Prostate gland (tissue), 2 donors: ENCODE data around the gene RAB5IF. TPM values are rescaled to one million over a fixed set of nuclear protein-coding genes. Genes with fewer than 3 reads are reported as not detected.

Experiments used
- DNase-seq: peaks from one replicate; pipeline ENCODE4 v3.0.0-alpha.2; 2019; ENCODE audit warnings: low spot score
- H3K27ac ChIP-seq, 2 donors: fragments of 200-600 bp; sonication (generic); 2 replicates each; pipeline ENCODE4 v1.5.1; 2017 to 2019
- H3K27me3 ChIP-seq: fragments of 200-600 bp; sonication (generic); replicated peaks from 2 replicates; pipeline ENCODE4 v1.5.1; 2019; ENCODE audit not compliant: insufficient read depth
- H3K36me3 ChIP-seq, 2 donors: fragments of 200-600 bp; sonication (generic); 1 replicate in 1 of 2; 2 replicates in 1 of 2; pipeline versions ENCODE4 v1.5.1 to v1.8.1; 2017 to 2019
- H3K4me1 ChIP-seq: fragments of 200-600 bp; sonication (generic); replicated peaks from 2 replicates; pipeline ENCODE4 v1.5.1; 2019
- H3K4me3 ChIP-seq, 2 donors: fragments of 200-600 bp; sonication (generic); 2 replicates each; pipeline ENCODE4 v1.5.1; 2017 to 2019
- H3K9me3 ChIP-seq: fragments of 200-600 bp; sonication (generic); 2 replicates; pipeline ENCODE4 v1.5.1; 2017
- CTCF ChIP-seq, 4 experiments: fragments of 200-600 bp in 2 of 4; fragments of 450-650 bp in 2 of 4; sonication (generic) in 2 of 4; IDR thresholded peaks; 1 replicate in 3 of 4; 2 replicates in 1 of 4; pipeline ENCODE4 v1.5.1; 2016 to 2019; ENCODE audit warnings: antibody characterized with exemption in 4 of 4, mild to moderate bottlenecking in 2 of 4, moderate library complexity in 2 of 4
- POLR2A ChIP-seq: fragments of 450-650 bp; IDR thresholded peaks from one replicate; pipeline ENCODE4 v1.6.1; 2016; ENCODE audit warnings: antibody characterized with exemption, mild to moderate bottlenecking
- POLR2AphosphoS5 ChIP-seq: sonication (generic); formaldehyde crosslinking; IDR thresholded peaks from one replicate; pipeline ENCODE4 v1.6.1; 2017; ENCODE audit warnings: antibody characterized with exemption
- WGBS: methylation state at CpG from one replicate; pipeline ENCODE4 v1.1.5; 2018; 5-methylcytosine and 5-hydroxymethylcytosine counted together
- intact Hi-C: fragments of 100-400 bp; cut with DNase I; formaldehyde crosslinking; loops from one replicate; pipeline ENCODE4 v1.14.2; 2022
- total RNA-seq, 2 donors: library from RNA; depleted of rRNA; stranded (reverse); fragments of >200 nt; gene quantifications; one replicate each; pipeline ENCODE4 v1.1.0, GENCODE V29; 2016

RAB5IF gene
- total RNA-seq, 2 donors from 2014 or later = 72.8 to 92.3 TPM

GRCh38 chr20:36644032-36644705 is 38.6 kb downstream of the RAB5IF start:
- Histone ChIP-seq H3K27ac (no peak overlapping the region), H3K4me1 (no peaks in the 10 kb centered on the region), H3K36me3 (no peaks in the 10 kb centered on the region), H3K4me3 (no peak overlapping the region), H3K27me3 (no peaks in the 10 kb centered on the region), H3K9me3 (no peaks in the 10 kb centered on the region)
- intact Hi-C loops = no loop called here
- no peak for DNase-seq
- 78% methylated on average over 5 of the region's 5 CpGs for WGBS
- TF ChIP-seq POLR2AphosphoS5 (no peak), CTCF (IDR thresholded peaks at IDR 0.05) (no peak), POLR2A (no peak)

DNA sequence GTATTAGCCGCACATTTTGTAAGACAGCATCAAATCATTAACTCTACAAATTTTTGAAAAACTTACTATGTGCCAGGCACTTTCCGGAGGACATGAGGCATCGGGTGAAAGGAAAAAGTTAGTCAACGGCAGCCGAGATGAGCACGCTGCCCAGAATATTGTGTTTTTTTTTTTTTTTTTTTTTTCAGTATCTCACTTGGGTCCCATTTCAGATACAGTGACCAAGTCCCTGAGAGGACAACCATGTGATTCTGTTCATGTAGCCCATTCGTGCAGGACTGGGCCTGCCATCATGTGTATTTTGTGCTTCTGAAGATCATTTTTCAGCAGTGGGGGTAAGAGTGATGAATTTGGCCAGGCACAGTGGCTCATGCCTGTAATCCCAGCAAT is 39.1 kb downstream of the RAB5IF start:
- no peaks in the 10 kb centered on the region for H3K4me1 ChIP-seq
- no peak overlapping the region for H3K27ac ChIP-seq
- H3K27me3 ChIP-seq = no peaks in the 10 kb centered on the region
- H3K4me3 ChIP-seq = no peak overlapping the region
- 83% methylated on average over 7 of the region's 7 CpGs for WGBS
- H3K9me3 ChIP-seq = no peaks in the 10 kb centered on the region
- TF ChIP-seq POLR2AphosphoS5 (no peak), CTCF (IDR thresholded peaks at IDR 0.05) (no peak), POLR2A (no peak)
- no peaks in the 10 kb centered on the region for H3K36me3 ChIP-seq
- intact Hi-C loops = no loop called here
- no peak for DNase-seq

- no peaks in the 10 kb centered on the region for H3K36me3 ChIP-seq
- H3K4me1 ChIP-seq = no peaks in the 10 kb centered on the region
- WGBS = 85% methylated on average over 7 of the region's 7 CpGs
- no peaks in the 10 kb centered on the region for H3K27me3 ChIP-seq
- TF ChIP-seq POLR2AphosphoS5 (no peak), CTCF (IDR thresholded peaks at IDR 0.05) (no peak), POLR2A (no peak)
- intact Hi-C loops = no loop called here
- H3K4me3 ChIP-seq = no peak overlapping the region
- H3K27ac ChIP-seq = no peak overlapping the region
- no peaks in the 10 kb centered on the region for H3K9me3 ChIP-seq
- DNase-seq = no peak
Observed at GRCh38 chr20:36645353-36645752, 39.8 kb downstream of the RAB5IF start.

- no peaks in the 10 kb centered on the region for H3K27me3 ChIP-seq
- intact Hi-C loops = no loop called here
- WGBS = 71% methylated on average over 9 of the region's 9 CpGs
- no peaks in the 10 kb centered on the region for H3K4me1 ChIP-seq
- no peaks in the 10 kb centered on the region for H3K9me3 ChIP-seq
- H3K27ac ChIP-seq = no peak within 1 kb of the TSS
- no peak for DNase-seq
- H3K4me3 ChIP-seq = no peak within 1 kb of the TSS
- H3K36me3 ChIP-seq = no peaks in the 10 kb centered on the region
- TF ChIP-seq POLR2A = no peak
- no peak for TF ChIP-seq POLR2AphosphoS5
- TF ChIP-seq CTCF (IDR thresholded peaks at IDR 0.05) = no peak
Observed at GRCh38 chr20:36645998-36646397, 40.4 kb downstream of the RAB5IF start, which contains the start of gene SLA2. TSS of gene SLA2 (minus strand) at chr20:36646196. CDS start at chr20:36641335, 4,861 bp downstream.

DNA sequence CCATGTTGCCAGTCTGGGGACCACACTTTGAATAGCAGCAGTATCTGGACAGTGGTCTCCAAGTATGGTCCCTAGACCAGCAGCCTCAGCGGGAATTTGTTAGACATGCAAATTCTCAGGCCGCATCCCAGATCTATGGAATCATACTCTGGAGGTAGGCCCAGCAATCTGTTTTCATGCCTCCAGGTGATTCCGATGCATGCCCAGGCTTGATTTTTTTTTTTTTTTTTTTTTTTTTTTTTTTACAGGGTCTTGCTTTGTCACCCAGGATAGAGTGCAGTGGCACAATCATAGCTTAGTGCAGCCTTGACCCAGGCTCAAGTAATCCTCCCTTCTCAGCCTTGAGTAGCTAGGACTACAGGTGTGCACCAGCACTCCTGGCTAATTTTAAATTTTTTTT is 41.1 kb downstream of the RAB5IF start:
- no peaks in the 10 kb centered on the region for H3K27me3 ChIP-seq
- no peak for DNase-seq
- no peak overlapping the region for H3K4me3 ChIP-seq
- 59% methylated on average over 3 of the region's 3 CpGs for WGBS
- H3K4me1 ChIP-seq = no peaks in the 10 kb centered on the region
- intact Hi-C loops = no loop called here
- no peaks in the 10 kb centered on the region for H3K36me3 ChIP-seq
- H3K9me3 ChIP-seq = no peaks in the 10 kb centered on the region
- TF ChIP-seq POLR2A (no peak), CTCF (IDR thresholded peaks at IDR 0.05) (no peak)
- H3K27ac ChIP-seq = no peak overlapping the region
